Measurements from ENCODE around the gene AKR1C8. TPM values are rescaled to one million over a fixed set of nuclear protein-coding genes. Genes with fewer than 3 reads are reported as not detected.
"Not testable (repeated sequence)": the region's sequence is repeated elsewhere in the genome, so short reads cannot be mapped to it uniquely, and the experiment has no call there.

AKR1C8 gene
- polyA plus RNA-seq, 1 experiment = not detected

DNA sequence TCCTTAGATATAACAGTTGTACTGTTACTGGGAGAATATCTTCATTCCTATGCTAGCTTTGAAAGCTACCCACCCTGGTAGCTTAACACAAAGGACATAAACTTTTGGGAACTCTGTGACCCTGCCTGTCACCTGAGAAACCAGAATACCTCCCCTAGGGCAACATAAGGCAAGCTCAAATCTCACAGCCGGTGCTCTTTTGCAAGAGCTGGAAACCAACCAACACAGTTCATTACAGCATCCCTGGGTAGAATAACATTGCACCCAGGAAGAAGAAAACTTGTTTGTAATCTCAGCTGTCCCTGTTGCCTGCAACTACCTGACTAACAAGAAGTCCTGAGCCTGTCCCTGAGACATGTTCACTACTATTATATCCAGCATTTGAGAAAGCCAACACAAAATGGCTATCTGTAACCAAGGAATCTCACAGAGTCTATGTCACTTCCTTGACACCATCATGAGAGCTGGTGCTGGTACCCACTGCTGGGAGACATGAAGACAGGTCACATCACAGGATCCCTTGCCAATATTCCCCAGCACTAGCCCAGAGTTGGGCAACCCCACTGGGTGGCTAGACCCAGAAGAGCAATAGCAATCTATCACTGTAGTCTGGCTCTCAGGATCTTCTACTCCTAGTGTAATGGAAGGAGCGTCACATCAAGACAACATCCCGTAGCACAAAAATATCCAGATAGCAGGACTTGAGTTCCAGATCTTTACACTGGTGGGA, 59.5 kb downstream of the AKR1C8 start:
- TF ChIP-seq, protein P1, sequence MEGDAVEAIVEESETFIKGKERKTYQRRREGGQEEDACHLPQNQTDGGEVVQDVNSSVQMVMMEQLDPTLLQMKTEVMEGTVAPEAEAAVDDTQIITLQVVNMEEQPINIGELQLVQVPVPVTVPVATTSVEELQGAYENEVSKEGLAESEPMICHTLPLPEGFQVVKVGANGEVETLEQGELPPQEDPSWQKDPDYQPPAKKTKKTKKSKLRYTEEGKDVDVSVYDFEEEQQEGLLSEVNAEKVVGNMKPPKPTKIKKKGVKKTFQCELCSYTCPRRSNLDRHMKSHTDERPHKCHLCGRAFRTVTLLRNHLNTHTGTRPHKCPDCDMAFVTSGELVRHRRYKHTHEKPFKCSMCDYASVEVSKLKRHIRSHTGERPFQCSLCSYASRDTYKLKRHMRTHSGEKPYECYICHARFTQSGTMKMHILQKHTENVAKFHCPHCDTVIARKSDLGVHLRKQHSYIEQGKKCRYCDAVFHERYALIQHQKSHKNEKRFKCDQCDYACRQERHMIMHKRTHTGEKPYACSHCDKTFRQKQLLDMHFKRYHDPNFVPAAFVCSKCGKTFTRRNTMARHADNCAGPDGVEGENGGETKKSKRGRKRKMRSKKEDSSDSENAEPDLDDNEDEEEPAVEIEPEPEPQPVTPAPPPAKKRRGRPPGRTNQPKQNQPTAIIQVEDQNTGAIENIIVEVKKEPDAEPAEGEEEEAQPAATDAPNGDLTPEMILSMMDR (IDR thresholded peaks at IDR 0.05; ENCODE audit: low read depth, low read length) = no peak
- no peak for DNase-seq (ENCODE audit: low read depth, low spot score)
- ChIA-PET CTCF (no interaction called here), POLR2A (no interaction called here)
- Histone ChIP-seq H3K4me3 (ENCODE audit: low read depth, low read length) (no peak overlapping the region), H3K9me3 (ENCODE audit: control insufficient read depth, insufficient read depth, low read length) (no peaks in the 10 kb centered on the region), H3K27ac (ENCODE audit: low read depth, low read length) (no peak overlapping the region), H3K27me3 (ENCODE audit: control insufficient read depth, insufficient read depth, low read length) (no peaks in the 10 kb centered on the region)

DNA sequence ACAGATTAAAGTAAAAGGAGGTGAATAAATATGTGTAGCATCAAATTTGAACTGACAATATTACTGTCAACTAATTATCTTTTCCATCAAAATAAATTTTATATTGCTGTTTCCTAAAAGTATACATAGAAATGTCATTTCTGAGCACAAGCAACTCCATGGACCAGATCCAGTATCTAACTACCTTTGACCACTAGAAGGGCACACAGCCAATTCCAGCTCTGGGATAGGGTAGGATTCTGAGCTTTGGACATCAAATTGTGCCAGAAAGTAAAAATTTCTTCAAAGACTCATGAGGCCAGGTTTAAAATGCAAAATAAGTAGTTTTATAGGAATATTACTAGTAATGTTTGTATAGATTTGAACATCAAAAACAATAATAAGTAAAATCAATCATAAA, 61.1 kb downstream of the AKR1C8 start:
- no peaks in the 10 kb centered on the region for H3K27me3 ChIP-seq (ENCODE audit: control insufficient read depth, insufficient read depth, low read length)
- no peak overlapping the region for H3K27ac ChIP-seq (ENCODE audit: low read depth, low read length)
- DNase-seq (ENCODE audit: low read depth, low spot score) = no peak
- ChIA-PET POLR2A (no interaction called here), CTCF (no interaction called here)
- TF ChIP-seq, protein P1 (IDR thresholded peaks at IDR 0.05; ENCODE audit: low read depth, low read length) = no peak
- H3K9me3 ChIP-seq (ENCODE audit: control insufficient read depth, insufficient read depth, low read length) = no peaks in the 10 kb centered on the region
- H3K4me3 ChIP-seq (ENCODE audit: low read depth, low read length) = no peak overlapping the region

DNA sequence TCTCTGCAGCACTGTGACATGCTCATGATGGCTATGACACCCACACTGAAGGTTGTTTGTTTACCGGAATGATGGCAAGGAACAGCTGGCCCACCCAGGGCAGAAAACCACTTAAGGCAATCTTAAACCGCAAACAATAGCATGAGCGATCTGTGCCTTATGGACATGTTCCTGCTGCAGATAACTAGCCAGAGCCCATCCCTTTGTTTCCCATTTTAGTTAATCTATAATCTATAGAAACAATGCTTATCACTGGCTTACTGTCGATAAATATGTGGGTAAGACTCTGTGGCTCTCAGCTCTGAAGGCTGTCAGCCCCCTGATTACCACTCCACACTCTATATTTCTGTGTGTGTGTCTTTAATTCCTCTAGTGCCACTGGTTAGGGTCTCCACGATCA, 65.0 kb downstream of the AKR1C8 start:
- DNase-seq (ENCODE audit: low read depth, low spot score); CTCF ChIA-PET; H3K27me3 ChIP-seq (ENCODE audit: control insufficient read depth, insufficient read depth, low read length); H3K4me3 ChIP-seq (ENCODE audit: low read depth, low read length); H3K27ac ChIP-seq (ENCODE audit: low read depth, low read length); H3K9me3 ChIP-seq (ENCODE audit: control insufficient read depth, insufficient read depth, low read length); POLR2A ChIA-PET: not testable (repeated sequence)

DNA sequence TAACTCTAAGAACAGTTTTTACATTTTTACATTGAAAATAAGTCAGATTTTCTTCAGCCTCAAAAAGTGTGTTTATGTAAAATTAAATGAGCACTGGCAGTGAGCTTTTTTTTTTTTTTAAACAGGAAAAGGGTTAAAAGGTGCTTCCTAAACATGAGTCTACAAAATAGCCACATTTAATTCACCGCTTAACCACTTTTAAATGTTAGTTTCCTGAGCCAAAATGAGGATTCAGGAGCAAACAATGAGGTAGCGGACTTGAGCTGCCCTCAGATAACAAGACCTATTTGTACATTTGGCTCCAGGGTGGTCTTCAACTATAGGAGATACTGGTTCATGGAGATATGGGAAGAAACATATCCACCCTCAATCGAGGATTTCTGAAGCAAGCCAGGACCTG, 67.9 kb downstream of the AKR1C8 start:
- no peak overlapping the region for H3K4me3 ChIP-seq (ENCODE audit: low read depth, low read length)
- ChIA-PET CTCF (no interaction called here), POLR2A (no interaction called here)
- DNase-seq (ENCODE audit: low read depth, low spot score) = no peak
- H3K9me3 ChIP-seq (ENCODE audit: control insufficient read depth, insufficient read depth, low read length) = no peaks in the 10 kb centered on the region
- no peak overlapping the region for H3K27ac ChIP-seq (ENCODE audit: low read depth, low read length)
- no peaks in the 10 kb centered on the region for H3K27me3 ChIP-seq (ENCODE audit: control insufficient read depth, insufficient read depth, low read length)
- TF ChIP-seq, protein P1 (IDR thresholded peaks at IDR 0.05; ENCODE audit: low read depth, low read length) = no peak

DNA sequence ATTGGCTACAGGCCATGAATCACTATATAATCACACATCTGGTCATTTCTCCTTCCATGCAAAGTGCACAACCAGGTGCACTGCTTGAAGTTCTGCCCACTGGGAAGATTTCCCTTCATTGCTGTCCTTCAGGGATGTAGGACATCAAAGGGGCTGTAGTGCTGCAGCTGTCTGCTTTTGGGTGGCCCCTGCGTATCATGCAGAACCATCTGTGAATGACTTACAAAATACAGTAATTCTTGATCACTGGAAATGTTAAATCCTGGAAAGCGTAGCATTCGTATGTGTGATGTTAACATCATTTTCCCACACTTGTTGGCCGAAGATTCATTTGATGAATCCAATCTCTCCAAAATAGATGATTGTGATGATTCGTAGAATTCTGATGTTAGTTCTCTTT, 68.3 kb downstream of the AKR1C8 start:
- TF ChIP-seq, protein P1 (IDR thresholded peaks at IDR 0.05; ENCODE audit: low read depth, low read length) = no peak
- CTCF ChIA-PET = no interaction called here
- POLR2A ChIA-PET = no interaction called here
- H3K9me3 ChIP-seq (ENCODE audit: control insufficient read depth, insufficient read depth, low read length) = no peaks in the 10 kb centered on the region
- H3K4me3 ChIP-seq (ENCODE audit: low read depth, low read length) = no peak overlapping the region
- no peak overlapping the region for H3K27ac ChIP-seq (ENCODE audit: low read depth, low read length)
- no peak for DNase-seq (ENCODE audit: low read depth, low spot score)
- no peaks in the 10 kb centered on the region for H3K27me3 ChIP-seq (ENCODE audit: control insufficient read depth, insufficient read depth, low read length)

DNA sequence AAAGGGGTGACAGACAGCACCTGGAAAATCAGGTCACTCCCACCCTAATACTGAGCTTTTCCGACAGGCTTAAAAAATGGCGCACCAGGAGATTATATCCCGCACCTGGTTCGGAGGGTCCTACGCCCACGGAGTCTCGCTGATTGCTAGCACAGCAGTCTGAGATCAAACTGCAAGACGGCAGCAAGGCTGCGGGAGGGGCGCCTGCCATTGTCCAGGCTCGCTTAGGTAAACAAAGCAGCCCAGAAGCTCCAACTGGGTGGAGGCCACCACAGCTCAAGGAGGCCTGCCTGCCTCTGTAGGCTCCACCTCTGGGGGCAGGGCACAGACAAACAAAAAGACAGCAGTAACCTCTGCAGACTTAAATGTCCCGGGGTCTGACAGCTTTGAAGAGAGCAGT, 75.1 kb downstream of the AKR1C8 start:
- H3K27ac ChIP-seq (ENCODE audit: low read depth, low read length); H3K27me3 ChIP-seq (ENCODE audit: control insufficient read depth, insufficient read depth, low read length); POLR2A ChIA-PET; H3K4me3 ChIP-seq (ENCODE audit: low read depth, low read length); H3K9me3 ChIP-seq (ENCODE audit: control insufficient read depth, insufficient read depth, low read length); DNase-seq (ENCODE audit: low read depth, low spot score); CTCF ChIA-PET: not testable (repeated sequence)
